IgD-negative memory B cell (primary cell): ENCODE results near the gene COQ9. TPM values are rescaled to one million over a fixed set of nuclear protein-coding genes. Genes with fewer than 3 reads are reported as not detected.
"Not testable (repeated sequence)": the region's sequence is repeated elsewhere in the genome, so short reads cannot be mapped to it uniquely, and the experiment has no call there.

Source experiments
- H3K27ac Mint-ChIP-seq, 3 donors: one replicate each; pipeline ENCODE4 v1.8.0; 2020 to 2022; ENCODE audit warnings: mild to moderate bottlenecking in 3 of 3, mixed read lengths in 3 of 3, moderate library complexity in 1 of 3
- H3K27me3 Mint-ChIP-seq: one replicate; pipeline ENCODE4 v1.8.0; 2021; ENCODE audit warnings: mixed read lengths
- H3K36me3 Mint-ChIP-seq: one replicate; pipeline ENCODE4 v1.8.0; 2020; ENCODE audit warnings: mild to moderate bottlenecking, mixed read lengths
- H3K4me1 Mint-ChIP-seq, 3 donors: one replicate each; pipeline ENCODE4 v1.8.0; 2020 to 2022; ENCODE audit warnings: mixed read lengths in 3 of 3, mild to moderate bottlenecking in 1 of 3
- H3K4me3 Mint-ChIP-seq, 4 donors: one replicate each; pipeline ENCODE4 v1.8.0; 2020 to 2022; ENCODE audit warnings: mild to moderate bottlenecking in 4 of 4, mixed read lengths in 4 of 4, moderate library complexity in 3 of 4
- H3K9me3 Mint-ChIP-seq, 3 donors: one replicate each; pipeline ENCODE4 v1.8.0; 2020 to 2021; ENCODE audit warnings: mixed read lengths in 3 of 3, mild to moderate bottlenecking in 1 of 3
- polyA plus RNA-seq: library from polyadenylated mRNA; unstranded; fragments of 300-500 nt; fragmentation: Illumina TruSeq; gene quantifications from one replicate; pipeline ENCODE4 v1.2.3, GENCODE V29; 2021

The COQ9 gene, protein sequence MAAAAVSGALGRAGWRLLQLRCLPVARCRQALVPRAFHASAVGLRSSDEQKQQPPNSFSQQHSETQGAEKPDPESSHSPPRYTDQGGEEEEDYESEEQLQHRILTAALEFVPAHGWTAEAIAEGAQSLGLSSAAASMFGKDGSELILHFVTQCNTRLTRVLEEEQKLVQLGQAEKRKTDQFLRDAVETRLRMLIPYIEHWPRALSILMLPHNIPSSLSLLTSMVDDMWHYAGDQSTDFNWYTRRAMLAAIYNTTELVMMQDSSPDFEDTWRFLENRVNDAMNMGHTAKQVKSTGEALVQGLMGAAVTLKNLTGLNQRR
- polyA plus RNA-seq, result 25.6 TPM

- H3K4me1 Mint-ChIP-seq, result peaks cover 17 to 20% (median 19%) of the 10 kb centered on the region in 3 donors
- H3K4me3 Mint-ChIP-seq, result peak within 1 kb of the TSS; percentile 89 to 97 (median 96)
These were observed at the start of gene COQ9, which contains the start of gene CIAPIN1 for GRCh38 chr16:57447186-57447962. Gene COQ9, plus strand, starts transcription at chr16:57447479. Its CDS starts 27 bp downstream, at chr16:57447506. Gene CIAPIN1, minus strand, starts transcription at chr16:57447385. Its CDS starts 6,457 bp downstream, at chr16:57440928.

GRCh38 chr16:57397493-57397892 is 49.8 kb upstream of the COQ9 start:
- H3K36me3 Mint-ChIP-seq, H3K27me3 Mint-ChIP-seq, H3K27ac Mint-ChIP-seq, H3K4me3 Mint-ChIP-seq, H3K9me3 Mint-ChIP-seq: not testable (repeated sequence)
- H3K4me1 Mint-ChIP-seq, result peaks cover 0 to 10% (median 5%) of the 10 kb centered on the region in 3 donors

More at GRCh38 chr16:57447186-57447962, at the start of gene COQ9, which contains the start of gene CIAPIN1:
- no peaks in the 10 kb centered on the region for H3K9me3 Mint-ChIP-seq
- no peaks in the 10 kb centered on the region for H3K27me3 Mint-ChIP-seq
- no peaks in the 10 kb centered on the region for H3K36me3 Mint-ChIP-seq
- H3K27ac Mint-ChIP-seq, result peak within 1 kb of the TSS; percentile 86 to 94 (median 88)

GRCh38 chr16:57401943-57402640 is 45.2 kb upstream of the COQ9 start:
- Mint-ChIP-seq H3K27ac (no peak overlapping the region), H3K36me3 (no peaks in the 10 kb centered on the region), H3K9me3 (no peaks in the 10 kb centered on the region), H3K27me3 (no peaks in the 10 kb centered on the region), H3K4me1 (peaks cover 0 to 12% (median 9%) of the 10 kb centered on the region in 3 donors), H3K4me3 (no peak overlapping the region)

GRCh38 chr16:57403965-57404817 is 43.1 kb upstream of the COQ9 start, which contains the start of gene CCL17:
Gene CCL17, plus strand, starts transcription at chr16:57404767. Its CDS starts 9,166 bp downstream, at chr16:57413933.
- Mint-ChIP-seq H3K27ac (no peak within 1 kb of the TSS), H3K4me1 (peaks cover 4 to 13% (median 9%) of the 10 kb centered on the region in 3 donors), H3K36me3 (no peaks in the 10 kb centered on the region), H3K9me3 (no peaks in the 10 kb centered on the region), H3K4me3 (no peak within 1 kb of the TSS), H3K27me3 (no peaks in the 10 kb centered on the region)

- no peaks in the 10 kb centered on the region for H3K36me3 Mint-ChIP-seq
- H3K4me1 Mint-ChIP-seq, result peaks cover 7 to 12% (median 9%) of the 10 kb centered on the region in 3 donors
- H3K4me3 Mint-ChIP-seq, result no peak overlapping the region
- no peaks in the 10 kb centered on the region for H3K9me3 Mint-ChIP-seq
- H3K27me3 Mint-ChIP-seq, result no peaks in the 10 kb centered on the region
- H3K27ac Mint-ChIP-seq, result no peak overlapping the region
These were observed 42.2 kb upstream of the COQ9 start for GRCh38 chr16:57405097-57405496.

GRCh38 chr16:57406881-57407280 is 40.4 kb upstream of the COQ9 start:
- Mint-ChIP-seq H3K4me3 (no peak overlapping the region), H3K4me1 (peaks cover 7 to 17% (median 14%) of the 10 kb centered on the region in 3 donors), H3K9me3 (no peaks in the 10 kb centered on the region), H3K27me3 (no peaks in the 10 kb centered on the region), H3K36me3 (no peaks in the 10 kb centered on the region), H3K27ac (no peak overlapping the region)

GRCh38 chr16:57407521-57408353 is 39.5 kb upstream of the COQ9 start:
- Mint-ChIP-seq H3K27ac (no peak overlapping the region), H3K4me1 (peaks cover 7 to 20% (median 20%) of the 10 kb centered on the region in 3 donors), H3K4me3 (no peak overlapping the region), H3K27me3 (no peaks in the 10 kb centered on the region), H3K9me3 (no peaks in the 10 kb centered on the region), H3K36me3 (no peaks in the 10 kb centered on the region)

DNA sequence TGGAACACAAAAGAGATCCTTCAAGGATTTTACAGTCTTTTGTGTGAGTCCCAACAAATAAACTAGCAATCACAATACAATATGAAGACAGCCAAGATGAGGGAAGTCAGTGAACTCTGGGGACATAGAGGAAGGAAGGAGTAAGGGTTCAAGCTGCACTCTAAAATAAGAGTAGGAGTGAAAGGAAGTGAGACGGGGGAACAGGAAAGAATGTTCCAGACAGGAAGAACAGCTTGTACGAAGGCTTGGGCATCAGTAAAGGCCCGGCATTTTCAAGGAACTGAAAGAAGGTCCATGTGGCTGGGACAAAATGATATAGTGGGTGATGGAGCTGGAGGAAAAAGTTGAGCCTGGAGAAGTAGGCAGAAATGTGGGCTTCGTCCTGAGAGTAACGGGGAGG is 38.2 kb upstream of the COQ9 start:
- Mint-ChIP-seq H3K9me3 (no peaks in the 10 kb centered on the region), H3K27ac (peak overlapping the region in 2 of 3 donors; percentile 58 to 59)

DNA sequence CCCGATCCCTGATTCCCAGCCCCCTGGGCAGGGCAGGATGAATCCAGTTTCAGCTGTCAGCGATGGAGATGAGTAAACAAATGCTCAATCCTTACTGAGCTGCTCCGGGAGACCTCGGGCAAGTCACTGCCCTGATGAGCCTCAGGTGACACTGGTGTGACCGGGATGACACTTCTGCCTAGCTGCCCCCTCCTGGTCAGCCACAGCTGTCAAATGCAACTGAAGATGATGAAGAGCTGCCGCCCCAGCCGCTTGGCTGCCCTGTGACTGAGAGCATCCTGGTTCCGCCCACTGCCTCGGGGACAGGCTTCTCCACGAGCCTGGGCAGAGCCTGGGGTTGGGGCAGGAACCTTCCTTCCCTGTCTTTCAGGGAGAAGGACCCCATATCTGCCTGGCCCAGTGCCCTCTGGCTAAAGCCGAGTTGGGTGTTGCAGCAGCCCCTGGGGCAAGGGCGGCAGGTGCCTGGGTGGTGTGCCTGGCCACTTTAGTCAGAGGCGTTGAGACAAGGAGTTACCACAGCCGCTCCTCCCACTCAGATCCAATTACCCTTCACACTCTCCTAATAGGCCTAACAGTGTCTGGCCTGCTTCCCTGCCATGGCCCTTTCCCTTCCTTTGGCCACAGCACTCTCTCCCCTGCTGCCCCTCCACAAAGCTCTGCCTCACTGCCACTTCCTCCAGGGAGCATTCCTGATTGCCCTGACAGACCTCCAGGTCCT is 37.2 kb upstream of the COQ9 start:
- peaks cover 14 to 35% (median 33%) of the 10 kb centered on the region in 3 donors for H3K4me1 Mint-ChIP-seq
- no peaks in the 10 kb centered on the region for H3K27me3 Mint-ChIP-seq
- peak overlapping the region in 1 of 3 donors; percentile 58 for H3K27ac Mint-ChIP-seq
- H3K36me3 Mint-ChIP-seq, result no peaks in the 10 kb centered on the region
- H3K9me3 Mint-ChIP-seq, result no peaks in the 10 kb centered on the region
- no peak overlapping the region for H3K4me3 Mint-ChIP-seq

More for the DNA sequence above, 38.2 kb upstream of the COQ9 start:
- Mint-ChIP-seq H3K4me3 (peak overlapping the region in 2 of 4 donors; percentile 5 to 45), H3K27me3 (no peaks in the 10 kb centered on the region), H3K4me1 (peaks cover 14 to 31% (median 29%) of the 10 kb centered on the region in 3 donors), H3K36me3 (no peaks in the 10 kb centered on the region)

GRCh38 chr16:57411362-57411976 is 35.8 kb upstream of the COQ9 start:
- H3K4me1 Mint-ChIP-seq, result peaks cover 14 to 33% (median 31%) of the 10 kb centered on the region in 3 donors
- no peaks in the 10 kb centered on the region for H3K36me3 Mint-ChIP-seq
- H3K4me3 Mint-ChIP-seq, result no peak overlapping the region
- no peaks in the 10 kb centered on the region for H3K9me3 Mint-ChIP-seq
- H3K27me3 Mint-ChIP-seq, result no peaks in the 10 kb centered on the region
- no peak overlapping the region for H3K27ac Mint-ChIP-seq

DNA sequence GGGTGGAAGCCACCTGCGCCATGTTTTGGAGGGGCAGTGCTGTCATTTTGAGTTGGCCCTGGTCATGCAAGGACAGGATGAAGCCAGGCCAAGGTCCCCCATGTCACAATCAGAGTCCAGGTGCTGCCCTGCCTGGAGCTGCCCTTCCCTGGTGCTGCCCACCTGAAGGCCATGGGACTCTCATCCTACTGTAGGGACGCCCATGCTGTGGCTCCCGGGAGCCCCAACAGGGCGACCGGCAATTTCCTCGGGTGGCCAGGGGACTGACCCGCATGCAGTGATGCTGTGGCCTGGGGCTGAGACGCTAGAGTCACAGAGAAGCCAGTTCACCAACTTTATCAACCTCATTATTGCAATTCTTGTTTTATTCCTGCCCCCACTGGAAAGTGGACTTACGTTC is 34.7 kb upstream of the COQ9 start:
- Mint-ChIP-seq H3K27ac (peak overlapping the region in 2 of 3 donors; percentile 44 to 54), H3K9me3 (no peaks in the 10 kb centered on the region), H3K36me3 (peaks cover 1% of the 10 kb centered on the region), H3K4me3 (peak overlapping the region in 1 of 4 donors; percentile 39), H3K4me1 (peaks cover 20 to 41% (median 36%) of the 10 kb centered on the region in 3 donors), H3K27me3 (no peaks in the 10 kb centered on the region)

- peak overlapping the region; percentile 44 to 78 (median 54) for H3K27ac Mint-ChIP-seq
- H3K9me3 Mint-ChIP-seq, result no peaks in the 10 kb centered on the region
- H3K4me3 Mint-ChIP-seq, result peak overlapping the region in 2 of 4 donors; percentile 49 to 58
- H3K27me3 Mint-ChIP-seq, result no peaks in the 10 kb centered on the region
- H3K4me1 Mint-ChIP-seq, result peaks cover 20 to 41% (median 39%) of the 10 kb centered on the region in 3 donors
- peaks cover 1% of the 10 kb centered on the region for H3K36me3 Mint-ChIP-seq
These were observed 34.0 kb upstream of the COQ9 start for GRCh38 chr16:57413301-57413730.
